Inflammatory macrophage treated with lipopolysaccharide for 1 hour (primary cell): ENCODE results near the gene ACOX1.

Source experiments
- DNase-seq, 2 donors: peaks; one replicate each; pipeline ENCODE4 v3.0.0-alpha.2; 2020 to 2022

The ACOX1 gene

DNA sequence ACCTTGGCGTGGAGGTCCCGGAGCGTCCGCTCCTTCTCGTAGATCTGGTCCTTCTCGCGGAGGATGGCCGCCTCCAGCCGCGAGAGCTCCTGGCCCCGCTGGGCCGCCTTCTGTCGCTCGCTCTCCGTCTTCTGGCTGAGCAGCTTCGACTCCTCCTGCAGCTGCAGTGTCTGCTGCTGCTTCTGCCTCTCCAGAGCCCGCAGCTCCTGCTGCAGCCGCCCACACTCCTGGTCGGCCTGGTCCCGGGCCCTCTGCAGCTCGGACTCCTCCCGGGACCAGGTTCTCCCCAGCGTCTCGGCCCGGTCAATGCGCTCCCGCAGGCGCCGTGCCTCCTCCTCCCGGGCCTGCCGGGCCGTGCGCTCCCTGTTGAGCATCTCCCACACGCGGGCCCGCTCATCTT is 29.2 kb upstream of the ACOX1 start:
- no peak for DNase-seq

DNA sequence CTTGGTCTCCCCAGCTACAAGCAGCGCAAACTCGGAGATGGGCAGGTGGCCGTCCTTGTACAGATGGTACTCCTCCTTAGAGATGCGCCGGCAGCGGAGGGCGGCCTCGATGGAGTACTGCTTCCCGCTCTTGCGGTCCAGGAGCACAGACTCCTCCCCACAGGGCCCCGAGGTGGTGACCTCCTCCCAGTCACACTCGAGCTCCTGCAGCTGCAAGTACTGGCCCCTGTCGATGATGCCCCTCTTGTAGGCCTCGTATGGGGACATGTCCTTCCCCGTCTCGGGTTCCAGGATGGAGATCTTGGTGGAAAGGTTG is 28.8 kb upstream of the ACOX1 start:
- no peak for DNase-seq

- no peak for DNase-seq
These were observed 28.3 kb upstream of the ACOX1 start for GRCh38 chr17:76007131-76007849.

DNA sequence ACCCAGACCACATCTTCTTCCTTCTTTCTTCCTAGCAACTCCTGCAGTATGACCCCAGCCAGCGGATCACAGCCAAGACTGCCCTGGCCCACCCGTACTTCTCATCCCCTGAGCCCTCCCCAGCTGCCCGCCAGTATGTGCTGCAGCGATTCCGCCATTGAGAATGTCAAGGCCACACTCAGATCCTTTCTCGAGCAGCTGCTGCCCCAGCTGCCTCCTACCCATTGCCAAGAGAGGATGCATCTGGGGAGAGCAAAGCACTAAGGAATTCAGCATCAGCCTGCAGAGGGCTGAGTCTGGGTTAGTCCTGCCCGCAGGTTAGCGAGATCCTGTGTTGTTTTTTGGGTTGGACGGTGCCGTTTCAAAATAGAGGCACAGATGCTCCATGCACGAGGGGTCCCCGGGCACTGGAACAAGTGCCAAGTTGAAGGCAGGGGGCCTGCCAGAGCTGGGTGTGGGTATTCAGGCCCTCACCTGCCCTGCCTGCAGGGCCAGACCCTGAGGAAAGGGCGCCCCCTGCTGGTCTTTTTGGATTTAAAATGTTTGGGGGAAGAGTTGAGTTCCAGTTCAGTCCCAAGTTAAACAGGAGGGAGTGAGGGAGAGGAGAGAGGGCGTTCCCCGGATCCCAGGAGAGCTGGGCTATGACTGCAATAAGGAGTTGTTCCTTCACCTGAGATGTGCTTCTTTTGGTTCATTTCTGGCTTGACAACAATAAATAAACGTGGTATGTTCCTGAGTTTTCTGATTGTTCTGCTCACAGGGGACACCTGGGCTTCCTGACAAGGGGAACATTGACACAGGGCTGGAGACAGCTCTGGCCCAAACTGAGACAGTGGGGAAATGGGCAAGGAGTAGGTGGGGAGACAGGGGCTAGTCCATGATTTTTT is 26.5 kb upstream of the ACOX1 start:
- DNase-seq, result peak; percentile 34 to 96

DNA sequence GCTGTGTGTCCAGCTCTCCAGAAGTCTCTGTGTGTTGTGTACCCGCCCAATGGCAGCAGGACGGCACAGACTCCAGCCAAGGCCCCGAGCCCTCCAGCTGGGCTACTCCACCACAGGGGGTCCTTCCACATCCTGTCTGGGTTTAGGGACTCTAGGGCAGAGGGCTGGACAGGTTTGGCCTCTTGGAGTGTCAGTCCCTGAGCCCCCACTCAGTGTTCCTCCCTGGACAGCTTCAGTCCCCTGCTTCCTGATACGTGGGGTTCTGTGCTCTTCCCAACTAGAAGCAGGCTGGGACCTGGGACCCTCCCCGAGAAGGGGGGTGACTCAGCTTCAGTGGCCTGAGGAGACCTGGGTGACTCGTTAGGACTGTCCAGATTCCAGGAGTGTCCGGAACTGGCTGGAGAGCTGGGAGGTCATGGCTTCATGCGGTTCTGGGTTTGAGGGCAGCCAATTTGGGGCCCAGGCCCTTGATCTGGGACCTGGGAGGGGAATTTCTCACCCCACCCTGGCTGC is 25.8 kb upstream of the ACOX1 start:
- DNase-seq, result no peak

DNA sequence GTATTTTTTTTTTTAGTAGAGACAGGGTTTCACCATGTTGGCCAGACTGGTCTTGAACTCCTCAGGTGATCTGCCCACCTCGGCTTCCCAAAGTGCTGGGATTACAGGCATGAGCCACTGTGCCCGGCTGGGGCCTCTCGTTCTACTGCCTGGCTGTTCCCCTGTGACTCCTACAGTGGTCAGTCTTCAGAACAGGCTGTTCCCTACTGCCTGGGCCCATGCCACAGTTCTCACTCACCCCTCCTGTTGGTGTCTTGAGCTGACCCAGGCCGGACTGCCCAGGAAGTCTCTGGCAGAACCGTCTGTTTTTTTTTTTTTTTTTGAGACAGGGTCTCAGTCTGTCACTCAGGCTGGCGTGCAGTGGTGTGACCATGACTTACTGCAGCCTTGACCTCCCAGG is 24.9 kb upstream of the ACOX1 start:
- no peak for DNase-seq

GRCh38 chr17:76002100-76002499 is 23.1 kb upstream of the ACOX1 start:
- no peak for DNase-seq

- no peak for DNase-seq
These were observed 22.0 kb upstream of the ACOX1 start, which contains the start of gene CDK3 for GRCh38 chr17:76000755-76001521. Gene CDK3, plus strand, starts transcription at chr17:76000855. Its CDS starts 571 bp downstream, at chr17:76001426.

DNA sequence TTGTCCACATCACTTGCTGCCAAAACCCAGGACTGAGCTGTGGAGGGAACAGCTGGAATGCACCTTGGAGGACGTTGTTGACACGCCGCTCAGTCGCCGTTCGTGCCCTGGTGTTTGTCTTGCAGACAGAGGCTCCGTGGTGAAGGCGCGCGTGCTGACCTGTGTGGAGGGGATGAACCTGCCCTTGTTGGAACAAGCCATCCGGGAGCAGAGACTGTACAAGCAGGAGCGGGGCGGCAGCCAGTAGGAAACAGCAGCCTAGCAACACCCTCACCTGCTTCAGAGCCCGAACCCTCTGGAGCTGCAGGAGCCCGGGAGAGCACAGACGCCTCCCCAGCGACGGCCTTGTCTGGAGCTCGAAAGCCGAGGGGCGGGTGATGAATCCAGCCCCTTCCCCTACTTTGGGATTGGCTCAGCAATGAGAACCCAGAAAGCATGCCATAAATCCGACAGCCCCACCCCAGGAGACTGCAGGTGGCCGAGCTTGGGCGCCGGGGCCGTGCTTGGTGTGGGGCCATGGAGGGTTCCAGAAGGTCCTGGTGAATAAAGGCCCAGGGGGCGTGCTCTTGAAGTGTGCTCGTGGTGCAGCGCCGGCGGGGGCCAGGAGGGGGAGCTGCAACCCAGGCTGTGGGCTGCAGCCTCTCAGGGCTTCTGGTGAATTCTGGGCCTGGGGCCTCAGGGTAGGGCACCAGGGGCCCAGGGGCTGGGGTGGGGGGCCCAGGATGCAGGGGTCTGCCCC is 21.2 kb upstream of the ACOX1 start:
- DNase-seq, result peak in 1 of 2 donors; percentile 79

- no peak for DNase-seq
These were observed 19.4 kb upstream of the ACOX1 start for GRCh38 chr17:75998327-75998795.

GRCh38 chr17:75996665-75997590 is 18.0 kb upstream of the ACOX1 start:
- DNase-seq, result peak; percentile 91 to 95

- DNase-seq, result no peak
These were observed 16.5 kb upstream of the ACOX1 start for GRCh38 chr17:75995385-75995925.

- DNase-seq, result no peak
These were observed 15.9 kb upstream of the ACOX1 start for GRCh38 chr17:75994802-75995370.

- no peak for DNase-seq
These were observed 12.4 kb upstream of the ACOX1 start for GRCh38 chr17:75991396-75991795.

GRCh38 chr17:75987041-75987440 is 8.1 kb upstream of the ACOX1 start:
- DNase-seq, result no peak

- DNase-seq, result no peak
These were observed 7.0 kb upstream of the ACOX1 start for GRCh38 chr17:75985986-75986385.

DNA sequence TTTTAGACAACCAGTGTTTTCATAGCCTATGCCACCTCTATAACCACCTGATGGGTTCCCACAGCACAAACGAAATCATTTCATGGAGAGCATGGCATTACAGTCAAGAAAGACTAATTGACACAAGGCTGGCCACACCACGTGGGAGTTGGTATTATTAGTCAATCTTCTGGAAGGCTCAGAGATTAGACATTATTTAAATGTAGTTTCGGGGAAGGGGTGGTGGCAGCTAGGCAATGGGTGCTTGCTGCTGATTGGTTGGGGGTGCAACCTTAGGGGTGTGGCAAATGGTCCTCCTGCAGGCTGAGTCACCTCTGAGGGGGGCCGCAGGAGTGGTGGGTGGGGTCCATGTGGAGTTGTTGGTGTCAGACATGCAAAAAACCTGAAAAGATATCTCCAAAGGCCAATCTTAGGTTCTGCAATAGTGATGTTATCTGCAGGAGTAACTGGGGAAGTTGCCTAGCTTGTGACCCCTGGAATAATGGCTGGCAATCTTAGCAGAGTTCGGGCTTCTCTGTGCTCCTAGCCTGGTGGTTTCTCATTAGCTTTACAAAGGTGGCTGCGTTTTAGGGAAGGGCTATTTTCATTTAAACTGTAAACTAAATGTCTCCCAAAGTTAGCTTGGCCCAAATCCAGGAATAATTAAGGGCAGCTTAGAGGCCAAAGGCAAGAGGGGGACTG is 4.7 kb upstream of the ACOX1 start:
- peak; percentile 56 to 69 for DNase-seq

DNA sequence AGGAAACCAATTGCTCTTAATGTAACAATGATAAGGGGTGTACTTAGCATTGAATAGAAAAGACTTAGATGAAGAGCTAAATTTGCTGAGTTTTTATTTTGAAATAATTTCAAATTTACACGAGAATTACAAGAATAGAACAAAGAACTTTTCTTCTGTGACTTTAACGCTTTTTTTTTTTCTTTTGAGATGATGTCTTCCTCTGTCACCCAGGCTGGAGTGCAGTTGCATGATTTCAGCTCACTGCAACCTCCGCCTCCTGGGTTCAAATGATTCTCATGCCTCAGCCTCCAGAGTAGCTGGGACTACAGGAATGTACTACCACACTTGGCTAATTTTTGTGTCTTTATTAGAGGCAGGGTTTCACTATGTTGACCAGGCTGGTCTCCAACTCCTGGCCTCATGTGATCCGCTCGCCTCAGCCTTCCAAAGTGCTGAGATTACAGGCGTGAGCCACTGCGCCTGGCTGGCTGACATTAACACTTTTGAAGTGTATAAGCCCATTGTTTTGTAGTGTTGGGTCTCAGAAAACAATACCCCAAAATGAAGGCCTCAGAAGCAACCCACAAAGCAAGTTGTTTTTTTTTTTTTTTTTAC is 2.2 kb upstream of the ACOX1 start:
- DNase-seq, result no peak

- no peak for DNase-seq
These were observed 1.4 kb upstream of the ACOX1 start for GRCh38 chr17:75980188-75981018.
